Gastroesophageal sphincter (tissue), 3 donors: ENCODE data around the gene TANGO6.

Source experiments
- POLR2A ChIP-seq, 2 donors: fragments of 450-650 bp; IDR thresholded peaks; one replicate each; pipeline ENCODE4 v1.6.1; 2017; ENCODE audit warnings: antibody characterized with exemption in 2 of 2, mild to moderate bottlenecking in 2 of 2, moderate library complexity in 1 of 2
- POLR2AphosphoS5 ChIP-seq: sonication (generic); formaldehyde crosslinking; IDR thresholded peaks from one replicate; pipeline ENCODE4 v1.6.1; 2017; ENCODE audit warnings: antibody characterized with exemption
- TF ChIP-seq, protein P1 (sequence below), 4 experiments: fragments of 200-600 bp in 2 of 4; fragments of 450-650 bp in 2 of 4; sonication (generic) in 1 of 4; IDR thresholded peaks; one replicate each; pipeline ENCODE4 v1.5.1; 2017 to 2019; ENCODE audit warnings: antibody characterized with exemption in 4 of 4, mild to moderate bottlenecking in 2 of 4, moderate library complexity in 2 of 4

DNA sequence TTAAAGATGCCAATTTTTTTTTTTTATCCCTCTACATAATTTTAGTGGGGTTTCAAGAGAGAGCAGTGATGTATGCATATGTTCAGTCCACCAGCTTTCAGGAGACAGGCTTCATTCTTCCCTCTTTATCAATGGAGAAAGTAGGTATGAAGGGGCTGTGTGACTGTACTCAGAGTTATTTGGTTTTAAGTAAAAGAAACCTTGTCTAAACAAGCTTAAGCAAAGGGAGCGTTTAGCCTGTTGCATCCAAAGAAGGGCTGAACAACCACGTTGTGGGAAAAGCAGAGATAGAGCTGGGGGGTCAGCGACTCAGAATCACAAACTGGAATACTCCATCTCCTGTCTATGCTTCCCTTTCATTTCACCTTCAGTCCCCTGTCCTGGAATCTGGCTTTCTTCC lies 211.7 kb downstream of the TANGO6 start:
- TF ChIP-seq POLR2A (IDR thresholded peaks at IDR 0.05) (no peak), POLR2AphosphoS5 (no peak)
- TF ChIP-seq, protein P1, sequence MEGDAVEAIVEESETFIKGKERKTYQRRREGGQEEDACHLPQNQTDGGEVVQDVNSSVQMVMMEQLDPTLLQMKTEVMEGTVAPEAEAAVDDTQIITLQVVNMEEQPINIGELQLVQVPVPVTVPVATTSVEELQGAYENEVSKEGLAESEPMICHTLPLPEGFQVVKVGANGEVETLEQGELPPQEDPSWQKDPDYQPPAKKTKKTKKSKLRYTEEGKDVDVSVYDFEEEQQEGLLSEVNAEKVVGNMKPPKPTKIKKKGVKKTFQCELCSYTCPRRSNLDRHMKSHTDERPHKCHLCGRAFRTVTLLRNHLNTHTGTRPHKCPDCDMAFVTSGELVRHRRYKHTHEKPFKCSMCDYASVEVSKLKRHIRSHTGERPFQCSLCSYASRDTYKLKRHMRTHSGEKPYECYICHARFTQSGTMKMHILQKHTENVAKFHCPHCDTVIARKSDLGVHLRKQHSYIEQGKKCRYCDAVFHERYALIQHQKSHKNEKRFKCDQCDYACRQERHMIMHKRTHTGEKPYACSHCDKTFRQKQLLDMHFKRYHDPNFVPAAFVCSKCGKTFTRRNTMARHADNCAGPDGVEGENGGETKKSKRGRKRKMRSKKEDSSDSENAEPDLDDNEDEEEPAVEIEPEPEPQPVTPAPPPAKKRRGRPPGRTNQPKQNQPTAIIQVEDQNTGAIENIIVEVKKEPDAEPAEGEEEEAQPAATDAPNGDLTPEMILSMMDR (IDR thresholded peaks at IDR 0.05): no peak
